ENCODE measurements around the gene ST6GALNAC3.

Gene ST6GALNAC3

GRCh38 chr1:76284842-76285241, 210.3 kb downstream of the ST6GALNAC3 start:
- no peak for DNase-seq (ENCODE audit: low read depth in 2 of 2, low spot score in 1 of 2)

- DNase-seq (ENCODE audit: low read depth in 2 of 2, low spot score in 1 of 2): no peak
These were observed 211.1 kb downstream of the ST6GALNAC3 start for GRCh38 chr1:76285578-76286135.

DNA sequence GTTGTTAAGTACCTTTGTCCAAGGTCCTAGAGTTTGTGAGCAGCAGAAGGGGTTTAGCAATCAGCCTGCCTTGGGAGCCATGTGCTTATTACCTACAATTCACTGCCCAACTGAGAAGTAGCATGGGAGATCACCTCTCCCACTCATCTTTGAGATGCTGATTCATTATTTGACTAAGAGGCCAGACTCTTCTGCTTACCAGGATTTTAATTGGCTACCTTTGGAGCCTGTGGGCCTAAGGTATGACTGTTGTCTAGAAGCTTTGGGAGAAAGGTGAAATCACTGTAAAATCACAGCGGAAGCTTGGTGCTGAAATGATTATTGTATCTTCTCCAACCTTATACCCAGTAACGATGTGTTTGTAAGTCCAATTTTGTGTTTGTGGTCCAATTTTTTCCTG, 213.4 kb downstream of the ST6GALNAC3 start:
- no peak for DNase-seq (ENCODE audit: low read depth in 2 of 2, low spot score in 1 of 2)

DNA sequence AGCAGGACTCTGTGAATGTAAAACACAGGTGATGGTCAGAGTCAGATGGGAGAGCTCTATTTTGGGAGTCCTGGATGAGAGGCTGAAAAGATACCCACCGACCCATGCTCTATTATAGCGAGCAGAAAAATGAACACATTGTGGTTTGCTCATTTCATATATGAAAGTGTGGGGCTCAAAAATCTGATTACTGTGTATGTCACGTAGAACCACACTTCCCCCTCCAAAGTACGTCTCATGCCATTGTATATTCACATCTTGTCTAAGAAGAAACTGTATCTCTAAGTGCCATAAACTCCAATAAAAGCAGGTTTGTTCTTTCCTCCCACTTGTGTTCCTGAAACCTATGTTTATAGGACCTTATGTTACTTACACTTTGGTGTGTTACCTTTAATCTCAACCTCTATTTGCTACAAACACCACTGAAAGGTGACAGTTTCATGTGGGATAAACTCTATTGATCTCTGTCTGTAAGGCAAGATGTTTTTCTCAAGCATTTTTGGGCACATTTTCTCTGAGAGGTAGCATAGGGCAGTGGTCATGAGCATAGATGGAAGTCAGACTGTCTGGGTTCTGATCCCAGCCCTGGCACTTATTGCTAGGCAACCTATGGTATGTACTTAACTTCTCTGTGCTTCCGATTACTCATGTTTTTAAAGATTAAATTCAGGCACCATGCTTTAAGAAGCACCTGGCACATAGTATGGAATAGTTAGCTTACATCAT, 214.4 kb downstream of the ST6GALNAC3 start:
- no peak for DNase-seq (ENCODE audit: low read depth in 2 of 2, low spot score in 1 of 2)

GRCh38 chr1:76289692-76290091, 215.1 kb downstream of the ST6GALNAC3 start:
- no peak for DNase-seq (ENCODE audit: low read depth in 2 of 2, low spot score in 1 of 2)

- no peak for DNase-seq (ENCODE audit: low read depth in 2 of 2, low spot score in 1 of 2)
These were observed 215.7 kb downstream of the ST6GALNAC3 start for GRCh38 chr1:76290271-76290670.

DNA sequence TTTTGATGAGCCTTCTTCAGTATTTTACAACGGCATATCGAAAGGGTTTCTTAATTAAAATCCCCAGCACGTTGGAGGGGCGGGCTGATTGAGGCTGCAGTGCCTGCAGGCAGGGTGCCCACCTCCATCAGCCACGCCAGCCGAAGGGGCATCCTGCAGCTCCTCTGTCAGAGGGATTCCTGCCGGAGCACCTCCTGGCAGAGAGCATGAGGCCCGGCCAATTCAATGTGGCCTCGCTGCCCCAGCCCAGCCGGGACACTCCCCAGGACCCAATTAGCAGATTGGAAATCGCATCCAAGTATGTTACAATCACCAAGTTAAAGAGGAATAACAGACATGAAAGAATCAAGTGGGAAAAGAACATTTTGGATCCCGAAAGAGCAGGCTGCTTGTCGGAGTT, 216.6 kb downstream of the ST6GALNAC3 start:
- no peak for DNase-seq (ENCODE audit: low read depth in 2 of 2, low spot score in 1 of 2)

- DNase-seq (ENCODE audit: low read depth in 2 of 2, low spot score in 1 of 2): no peak
These were observed 217.2 kb downstream of the ST6GALNAC3 start for GRCh38 chr1:76291737-76292136.

DNA sequence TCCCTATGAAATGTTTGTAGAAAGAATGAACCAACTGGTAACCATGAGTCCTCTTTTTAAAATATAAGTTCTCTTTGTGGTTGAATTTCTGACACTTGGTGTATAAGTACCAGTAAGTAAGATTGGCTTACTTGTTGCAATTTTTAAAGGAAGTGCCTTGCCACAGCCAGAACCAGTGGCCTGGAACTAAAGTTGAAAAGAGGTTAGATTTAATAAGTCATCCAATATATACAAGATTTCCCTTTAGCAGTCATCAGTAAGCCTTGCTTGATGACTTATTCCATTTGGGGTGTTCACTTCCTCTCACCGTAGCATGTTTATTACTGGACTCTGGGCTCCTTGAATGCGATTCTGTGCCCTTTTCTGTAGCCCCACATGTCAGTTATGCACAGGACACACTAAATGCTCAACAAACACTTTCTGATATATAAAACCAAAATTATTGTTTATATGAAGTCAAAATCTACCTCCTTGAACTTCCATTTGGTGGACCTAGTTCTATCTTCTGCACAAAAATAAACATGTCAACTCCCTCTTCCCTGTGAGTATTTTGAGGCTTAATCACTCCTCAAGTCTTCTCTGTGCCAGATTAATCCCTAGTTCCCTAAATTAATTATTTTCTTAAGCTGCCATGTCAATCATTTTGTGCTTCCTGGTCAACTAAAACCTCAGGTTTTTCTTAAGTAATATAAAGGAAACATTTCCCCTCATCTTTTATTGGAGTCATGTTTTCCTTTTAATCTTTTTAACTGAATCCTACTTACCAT, 218.1 kb downstream of the ST6GALNAC3 start:
- DNase-seq (ENCODE audit: low read depth in 2 of 2, low spot score in 1 of 2): no peak

- no peak for DNase-seq (ENCODE audit: low read depth in 2 of 2, low spot score in 1 of 2)
These were observed 219.3 kb downstream of the ST6GALNAC3 start for GRCh38 chr1:76293831-76294230.

DNA sequence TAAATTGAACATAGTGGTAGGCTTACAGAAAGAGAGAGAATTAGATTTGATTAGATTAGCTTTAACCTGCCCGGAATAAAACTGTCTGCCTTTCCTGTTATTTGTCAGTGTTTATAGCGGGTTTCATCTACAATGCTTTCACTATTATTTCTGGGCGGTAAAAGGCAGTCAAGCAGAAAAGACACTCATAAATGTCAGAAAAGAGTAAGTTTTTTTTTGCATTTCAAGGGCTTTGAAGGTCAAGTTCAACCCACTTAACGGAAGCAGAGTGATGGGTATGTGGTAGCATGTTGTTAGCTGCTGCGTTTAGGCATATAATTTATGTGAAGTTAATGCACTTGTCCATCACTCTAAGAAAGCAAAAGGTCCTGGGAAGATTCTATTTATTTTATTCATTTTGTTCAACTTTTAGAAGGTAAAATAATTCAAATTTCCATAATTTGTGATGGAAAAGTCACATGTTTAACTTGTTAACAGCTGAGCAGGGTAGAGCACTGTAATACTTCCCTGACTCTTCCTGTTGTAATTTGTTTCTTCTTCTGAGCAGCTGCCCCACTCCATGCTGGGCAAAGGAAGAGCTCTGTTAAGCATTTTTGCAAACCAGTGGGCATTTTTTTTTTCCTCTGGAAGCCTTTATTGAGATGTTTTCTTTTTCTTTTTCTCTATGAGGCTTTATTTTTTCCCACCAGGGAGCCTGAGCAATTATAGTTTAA, 220.1 kb downstream of the ST6GALNAC3 start:
- DNase-seq (ENCODE audit: low read depth in 2 of 2, low spot score in 1 of 2): no peak

GRCh38 chr1:76298399-76298798, 223.9 kb downstream of the ST6GALNAC3 start:
- no peak for DNase-seq (ENCODE audit: low read depth in 2 of 2, low spot score in 1 of 2)

GRCh38 chr1:76299036-76299435, 224.5 kb downstream of the ST6GALNAC3 start:
- no peak for DNase-seq (ENCODE audit: low read depth in 2 of 2, low spot score in 1 of 2)

- no peak for DNase-seq (ENCODE audit: low read depth in 2 of 2, low spot score in 1 of 2)
These were observed 226.0 kb downstream of the ST6GALNAC3 start for GRCh38 chr1:76300556-76300955.

- no peak for DNase-seq (ENCODE audit: low read depth in 2 of 2, low spot score in 1 of 2)
These were observed 228.3 kb downstream of the ST6GALNAC3 start for GRCh38 chr1:76302711-76303339.

- no peak for DNase-seq (ENCODE audit: low read depth in 2 of 2, low spot score in 1 of 2)
These were observed 228.8 kb downstream of the ST6GALNAC3 start for GRCh38 chr1:76303340-76303717.

DNA sequence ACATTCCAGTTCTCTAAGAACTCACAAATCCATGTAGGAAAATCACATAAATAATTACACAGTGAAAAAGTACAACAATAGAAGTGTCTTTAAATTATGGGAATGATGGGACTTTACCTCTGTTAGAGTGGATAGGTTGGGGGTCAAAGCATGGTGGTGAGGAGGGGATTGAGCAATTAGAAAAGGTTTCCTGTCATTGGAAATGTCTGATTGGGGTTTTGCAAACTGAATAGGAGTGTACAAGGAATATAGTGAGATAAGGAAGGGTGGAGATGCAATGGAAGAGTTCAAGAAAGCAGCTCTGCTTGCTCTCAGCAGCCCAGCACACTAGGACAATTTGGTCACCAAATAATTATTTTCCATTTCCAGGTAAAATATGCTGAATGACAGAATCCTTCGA, 238.8 kb downstream of the ST6GALNAC3 start:
- no peak for DNase-seq (ENCODE audit: low read depth in 2 of 2, low spot score in 1 of 2)

- no peak for DNase-seq (ENCODE audit: low read depth in 2 of 2, low spot score in 1 of 2)
These were observed 240.2 kb downstream of the ST6GALNAC3 start for GRCh38 chr1:76314730-76315129.

DNA sequence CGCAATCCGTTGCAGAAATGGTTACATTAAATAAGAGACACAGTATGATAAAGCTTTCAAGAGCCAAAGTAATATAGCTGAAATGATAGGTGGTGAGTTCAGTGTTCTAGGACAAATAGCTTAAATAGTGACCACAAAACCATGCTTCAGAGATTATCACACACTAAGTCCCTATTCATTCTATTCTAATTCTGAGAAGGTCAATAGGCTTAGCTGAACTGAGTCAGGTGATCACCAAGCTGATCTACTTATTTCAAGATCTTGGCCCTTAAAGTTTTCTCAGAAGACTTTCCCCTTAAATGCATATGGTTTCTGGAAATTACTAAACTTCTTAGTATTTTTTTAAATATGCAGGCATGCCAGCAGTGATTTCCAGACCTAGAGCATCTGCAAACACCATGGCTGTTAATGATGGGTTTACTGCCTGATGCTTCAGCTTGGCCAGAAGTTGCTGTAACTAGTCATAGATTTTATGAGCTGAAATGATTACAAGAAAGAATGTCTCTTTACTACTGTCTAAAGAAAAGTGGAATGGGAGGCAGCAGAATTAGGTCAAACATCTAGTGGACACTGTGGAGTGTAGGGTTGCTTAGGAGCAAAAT, 242.9 kb downstream of the ST6GALNAC3 start:
- DNase-seq (ENCODE audit: low read depth in 2 of 2, low spot score in 1 of 2): no peak

DNA sequence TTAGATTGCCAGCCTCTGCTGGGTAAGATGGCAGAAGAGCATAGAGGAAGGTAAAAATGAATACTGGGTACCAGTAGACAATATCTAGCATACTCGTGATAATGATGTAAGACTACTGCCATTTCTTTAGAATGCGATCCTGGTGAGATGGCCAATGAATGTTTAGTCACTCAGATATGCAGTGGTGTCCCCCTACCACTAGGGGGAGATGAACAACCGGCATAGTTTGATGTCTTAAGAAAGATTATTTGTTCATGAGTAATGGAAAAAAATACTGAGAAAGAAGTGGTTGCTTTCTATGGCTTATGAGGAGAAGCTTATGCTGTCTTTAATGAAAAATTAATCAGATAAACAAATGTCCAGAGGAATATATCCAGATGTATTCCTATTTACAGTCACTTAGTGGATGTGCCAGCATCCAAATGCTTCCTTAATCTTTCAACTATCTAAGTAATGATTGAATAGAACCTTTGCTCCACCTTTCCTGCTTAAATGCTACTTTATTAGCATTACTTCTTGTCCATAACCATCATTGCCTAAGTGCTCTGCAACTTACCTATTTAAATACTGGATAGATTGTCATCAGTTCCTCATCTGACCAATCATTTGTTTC, 256.6 kb downstream of the ST6GALNAC3 start:
- DNase-seq (ENCODE audit: low read depth in 2 of 2, low spot score in 1 of 2): peak in 1 of 2 donors; percentile 3
